ENCODE measurements around the gene KLHL1.

The KLHL1 gene

GRCh38 chr13:69857183-69857821, 250.9 kb downstream of the KLHL1 start:
- DNase-seq: peak; percentile 39

DNA sequence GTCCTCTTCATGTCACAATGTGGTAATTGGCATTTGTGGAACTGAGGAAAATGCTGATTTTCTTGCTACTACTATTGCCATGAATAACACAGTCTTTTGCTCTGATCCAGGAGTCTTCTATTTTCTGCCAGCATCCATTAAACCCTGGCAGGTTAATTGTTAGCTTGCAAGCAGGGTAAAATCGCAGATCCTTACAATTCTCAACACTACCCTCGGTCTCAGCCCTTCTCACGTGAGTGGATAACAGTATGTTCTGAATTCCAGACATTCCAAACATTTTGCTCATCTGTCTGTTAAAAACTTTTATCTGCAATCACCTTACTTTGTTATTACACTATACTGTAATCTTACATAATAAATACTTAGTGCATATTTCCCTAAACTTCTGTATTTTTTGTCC, 251.9 kb downstream of the KLHL1 start:
- no peak for DNase-seq

GRCh38 chr13:69828527-69828926, 279.7 kb downstream of the KLHL1 start:
- DNase-seq: no peak

GRCh38 chr13:69820180-69820579, 288.1 kb downstream of the KLHL1 start:
- no peak for DNase-seq

- DNase-seq: no peak
These were observed 290.9 kb downstream of the KLHL1 start for GRCh38 chr13:69817333-69817869.

DNA sequence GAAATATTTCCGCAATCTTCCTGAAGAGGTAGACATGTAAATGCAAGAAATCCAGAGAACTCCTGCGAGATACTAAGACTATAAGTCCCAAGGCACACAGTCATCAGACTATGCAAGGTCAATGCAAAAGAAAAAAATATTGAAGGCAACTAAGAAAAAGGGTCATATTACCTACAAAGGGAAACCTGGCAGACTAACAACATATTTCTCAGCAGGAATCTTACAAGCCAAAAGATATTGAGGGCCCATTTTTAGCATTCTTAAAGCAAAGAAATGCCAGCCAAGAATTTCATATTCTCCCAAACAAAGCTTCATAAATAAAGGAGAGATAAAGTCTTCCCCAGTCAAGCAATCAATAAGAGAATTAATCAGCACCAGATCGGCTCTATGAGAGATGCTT, 299.1 kb downstream of the KLHL1 start:
- no peak for DNase-seq

DNA sequence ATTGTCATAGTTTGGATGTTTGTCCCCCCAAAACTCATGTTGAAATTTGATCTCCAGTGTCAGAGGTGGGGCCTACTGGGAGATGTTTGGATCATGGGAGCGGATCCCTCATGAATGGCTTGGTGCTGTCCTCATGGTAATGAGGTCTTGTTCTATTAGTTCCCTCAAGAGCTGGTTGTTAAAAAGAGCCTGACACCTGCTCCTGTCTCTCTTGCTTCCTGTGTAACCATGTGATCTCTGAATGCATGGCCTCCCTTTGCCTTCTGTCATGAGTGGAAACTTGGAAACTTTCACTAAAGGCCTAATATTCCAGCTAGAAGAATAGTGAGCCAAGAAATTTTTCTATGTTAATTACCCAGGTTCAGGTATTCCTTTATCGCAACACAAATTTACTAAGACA, 312.0 kb downstream of the KLHL1 start:
- DNase-seq: no peak

DNA sequence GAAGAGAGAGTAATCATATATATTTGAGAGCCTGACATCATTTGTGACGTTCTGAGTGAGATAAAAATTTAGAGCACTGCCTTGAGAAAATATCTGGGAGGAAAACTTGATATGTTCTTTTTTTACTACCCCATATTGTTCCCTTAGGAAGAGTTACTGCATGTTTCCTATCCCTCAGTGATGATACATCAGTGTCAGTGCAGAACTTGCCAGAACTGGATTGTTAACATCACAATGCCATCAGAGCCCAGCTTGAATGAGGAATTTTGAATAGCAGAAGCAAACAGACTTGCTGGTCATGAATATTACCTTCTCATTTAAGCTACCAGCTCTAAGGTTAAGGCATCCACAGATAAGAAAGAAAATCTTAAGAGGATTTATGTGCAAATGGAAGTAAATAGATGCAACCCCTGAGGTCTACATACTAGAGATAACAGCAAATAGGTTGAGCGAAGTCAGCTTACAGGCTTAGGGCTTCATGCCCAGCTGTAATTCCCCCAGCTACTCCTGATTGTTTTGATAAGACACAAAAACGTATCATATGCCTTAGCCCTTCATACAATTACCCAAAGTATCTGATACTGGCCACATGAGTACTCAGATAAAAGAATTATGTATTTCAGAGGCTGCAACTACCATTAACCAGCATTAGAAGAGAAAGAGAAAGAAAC, 314.3 kb downstream of the KLHL1 start:
- no peak for DNase-seq

- no peak for DNase-seq
These were observed 331.3 kb downstream of the KLHL1 start for GRCh38 chr13:69776937-69777336.

GRCh38 chr13:69769608-69770007, 338.6 kb downstream of the KLHL1 start:
- no peak for DNase-seq

- no peak for DNase-seq
These were observed 346.7 kb downstream of the KLHL1 start for GRCh38 chr13:69761581-69761980.

DNA sequence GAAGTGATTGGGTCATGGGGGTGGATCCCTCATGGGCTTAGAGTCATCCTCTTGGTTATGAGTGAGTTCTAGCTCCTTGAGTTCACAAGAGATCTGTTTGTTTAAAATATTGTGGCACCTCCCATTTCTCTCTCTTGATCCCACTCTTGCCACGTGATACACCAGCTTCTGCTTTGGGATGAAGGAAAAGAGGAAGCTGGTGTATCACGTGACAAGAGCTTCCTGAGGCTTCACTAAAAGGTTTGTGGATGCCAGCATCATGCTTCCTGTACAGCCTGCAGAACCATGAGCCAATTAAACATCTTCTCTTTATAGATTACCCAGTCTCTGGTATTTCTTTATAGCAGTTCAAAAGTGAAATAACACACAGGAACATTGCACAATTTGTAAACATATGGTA, 353.2 kb downstream of the KLHL1 start:
- DNase-seq: no peak

DNA sequence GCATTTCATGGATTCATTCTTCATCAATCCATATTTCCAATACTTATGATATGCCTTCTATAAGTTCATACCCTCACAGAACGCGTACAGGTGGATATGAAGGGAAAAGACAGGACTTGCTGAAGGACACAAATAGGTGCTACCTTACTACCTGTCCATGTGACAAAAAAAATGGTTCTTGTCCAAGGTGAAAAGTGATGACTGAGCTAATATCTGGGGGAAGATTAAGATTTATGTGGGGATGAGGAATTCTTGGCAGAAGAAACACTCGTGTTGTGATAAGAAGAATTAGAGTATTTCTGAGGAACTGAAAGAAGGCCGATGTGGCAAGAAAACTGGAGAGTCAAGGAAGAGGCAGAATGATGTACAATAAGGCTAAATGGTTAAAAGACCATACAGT, 357.0 kb downstream of the KLHL1 start:
- no peak for DNase-seq

DNA sequence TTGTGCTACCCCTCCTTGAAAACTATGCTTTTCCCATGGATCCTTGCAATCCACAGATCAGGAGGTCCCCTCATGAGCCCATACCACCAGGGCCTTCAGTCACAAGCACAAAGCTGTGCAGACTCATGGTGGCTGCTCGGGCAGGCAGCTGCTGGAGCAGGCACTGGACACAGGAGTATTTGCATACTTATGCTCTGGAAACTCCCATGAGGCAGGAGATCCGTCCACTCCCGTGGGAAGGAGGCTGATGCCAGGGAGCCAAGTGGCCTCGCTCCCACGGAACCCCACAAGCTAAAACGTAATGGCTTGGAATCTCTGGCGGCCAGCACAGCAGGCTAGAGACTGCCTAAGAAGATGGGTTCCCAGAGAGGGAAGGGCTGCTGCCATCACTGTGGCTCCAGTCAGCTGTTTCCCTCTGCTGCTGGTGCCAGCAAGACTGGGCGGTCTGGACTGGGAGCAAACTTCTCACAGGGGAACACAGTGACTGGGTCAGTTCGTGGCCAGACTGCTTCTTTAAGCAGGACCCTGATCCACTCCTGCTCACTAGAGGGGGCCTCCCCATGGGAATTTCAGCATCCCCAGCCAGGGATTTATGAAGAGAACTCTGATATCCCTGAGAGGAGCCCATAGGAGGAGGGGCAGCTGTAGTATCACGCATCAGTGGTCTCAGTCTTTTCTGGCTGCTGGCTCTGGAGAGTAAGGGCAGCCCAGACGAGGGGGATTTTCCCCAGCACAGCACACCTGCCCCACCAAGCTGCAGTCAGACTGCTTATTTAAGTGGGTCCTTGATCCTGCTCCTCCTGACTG, 370.9 kb downstream of the KLHL1 start:
- no peak for DNase-seq

DNA sequence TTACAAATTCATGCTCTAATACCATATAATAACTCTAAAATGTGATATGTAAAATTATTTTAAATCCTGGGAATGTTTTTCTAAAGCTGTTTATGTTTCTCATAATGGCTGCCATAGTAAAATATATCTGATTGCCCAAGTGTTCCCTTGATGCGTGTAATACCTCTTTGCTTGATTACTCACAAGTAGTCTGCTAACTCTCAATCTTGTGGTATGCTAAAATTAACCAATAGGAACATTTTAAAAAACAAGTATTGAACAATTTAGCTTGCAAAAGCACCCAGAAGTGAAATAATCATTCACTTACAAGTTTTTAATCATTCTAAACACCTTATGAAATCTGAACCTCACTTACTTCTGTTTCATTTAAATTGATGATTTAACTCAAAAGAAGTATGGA, 386.6 kb downstream of the KLHL1 start:
- no peak for DNase-seq

GRCh38 chr13:69720278-69720983, 387.8 kb downstream of the KLHL1 start:
- no peak for DNase-seq

DNA sequence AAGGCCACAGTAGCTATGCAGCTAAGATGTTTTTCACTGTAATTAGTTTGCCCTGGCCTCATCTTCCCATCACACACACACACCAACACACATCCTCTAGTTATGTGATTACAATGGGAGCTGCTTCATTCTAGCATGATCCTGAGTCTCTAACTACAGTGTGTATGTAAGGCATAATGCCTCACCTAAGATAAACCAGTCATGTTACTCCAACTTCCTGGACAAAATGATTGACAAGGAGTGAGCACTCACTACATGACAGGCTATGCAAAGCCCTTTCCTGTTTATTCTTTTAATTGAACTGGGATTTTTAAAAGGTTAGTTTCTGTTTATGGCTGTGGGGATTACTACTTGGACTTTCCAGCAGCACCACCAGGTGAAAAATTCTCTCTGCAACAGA, 401.4 kb downstream of the KLHL1 start:
- DNase-seq: no peak

DNA sequence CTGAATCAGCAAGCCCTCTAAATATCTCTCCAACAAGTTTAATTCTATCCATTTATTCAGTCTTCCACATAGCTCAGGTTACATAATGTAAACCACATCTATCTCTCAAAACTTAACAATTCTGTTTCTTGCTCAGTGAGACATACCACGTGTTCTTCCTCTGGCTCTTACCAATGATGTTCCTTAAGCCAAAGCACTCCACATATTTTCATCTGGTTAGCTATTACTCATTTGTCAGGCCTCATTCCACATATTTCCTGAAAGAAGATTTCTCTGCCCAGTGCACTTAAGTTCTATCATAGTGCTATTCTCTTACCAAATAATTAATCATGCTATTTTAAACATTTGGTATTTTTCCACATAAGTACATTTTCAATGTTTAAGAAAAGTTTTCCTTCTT, 403.9 kb downstream of the KLHL1 start:
- no peak for DNase-seq

- no peak for DNase-seq
These were observed 417.3 kb downstream of the KLHL1 start for GRCh38 chr13:69690999-69691398.

GRCh38 chr13:69683921-69684686, 424.1 kb downstream of the KLHL1 start:
- DNase-seq: no peak

DNA sequence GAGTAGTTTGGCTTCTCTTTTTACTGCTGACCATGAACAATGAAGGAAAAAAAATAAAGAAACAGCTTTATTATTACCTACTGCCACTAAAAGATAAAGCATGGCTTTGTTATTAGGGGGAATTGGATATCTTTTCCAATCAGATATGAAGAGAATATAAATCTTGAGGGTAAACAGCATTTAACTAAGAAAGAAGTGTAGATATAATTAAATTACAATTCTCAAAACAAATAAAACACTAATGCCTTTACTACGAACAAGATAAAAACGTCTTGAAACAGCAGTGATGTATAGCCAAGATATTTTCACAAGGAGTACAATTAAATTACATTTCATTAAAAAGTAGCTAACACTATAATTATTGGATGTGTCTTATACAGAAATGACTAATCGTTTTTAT, 426.5 kb downstream of the KLHL1 start:
- no peak for DNase-seq

- no peak for DNase-seq
These were observed 430.9 kb downstream of the KLHL1 start for GRCh38 chr13:69677343-69677742.

Data from NCI-H1105 (cell line).